ENCODE measurements around the gene ZNF304. TPM values are rescaled to one million over a fixed set of nuclear protein-coding genes. Genes with fewer than 3 reads are reported as not detected.

ZNF304 gene
- total RNA-seq, 3 donors from 2014 or later = 2.8 to 12.2 (median 4.2) TPM

Other genes with a start within 250 kb of the ZNF304 start
- not detected for gene USP29, start 231.3 kb upstream of the ZNF304 start, total RNA-seq
- not detected for gene ZIM3, start 206.1 kb upstream of the ZNF304 start, total RNA-seq
- not detected for gene DUXA, start 183.8 kb upstream of the ZNF304 start, total RNA-seq
- gene ZNF264, start 159.8 kb upstream of the ZNF304 start, total RNA-seq = 10 to 100 TPM; 20.7 to 36.4 (median 27.2) TPM
- gene AURKC, start 120.2 kb upstream of the ZNF304 start, total RNA-seq = 1 to 10 TPM in 1 of 3 donors, under 1 TPM in 2; 0.43 to 1.3 (median 0.98) TPM
- gene ZNF805, start 110.6 kb upstream of the ZNF304 start, total RNA-seq = 10 to 100 TPM in 2 of 3 donors, 1 to 10 TPM in 1; 7.3 to 18.6 (median 10.6) TPM
- 10 to 100 TPM; 25.7 to 55.8 (median 42.2) TPM for gene ZNF460, start 70.8 kb upstream of the ZNF304 start, total RNA-seq
- 1 to 10 TPM; 2.5 to 9.4 (median 3.6) TPM for gene ZNF543, start 30.8 kb upstream of the ZNF304 start, total RNA-seq
- 1 to 10 TPM; 3.4 to 8.3 (median 3.5) TPM for gene TRAPPC2B, start 12.3 kb downstream of the ZNF304 start, total RNA-seq
- gene ZNF547, start 12.3 kb downstream of the ZNF304 start, total RNA-seq = 1 to 10 TPM in 2 of 3 donors, under 1 TPM in 1; 0.64 to 4.2 (median 1.6) TPM
- 10 to 100 TPM in 2 of 3 donors, 1 to 10 TPM in 1; 8.3 to 23.2 (median 10.3) TPM for gene ZNF548, start 38.6 kb downstream of the ZNF304 start, total RNA-seq
- gene ZNF17, start 59.9 kb downstream of the ZNF304 start, total RNA-seq = 10 to 100 TPM in 2 of 3 donors, 1 to 10 TPM in 1; 8.3 to 13.4 (median 11.0) TPM
- 1 to 10 TPM; 4.7 to 8.7 (median 8.0) TPM for gene ZNF749, start 84.1 kb downstream of the ZNF304 start, total RNA-seq
- gene VN1R1, start 105.9 kb downstream of the ZNF304 start, total RNA-seq = 1 to 10 TPM in 1 of 3 donors, not detected in 2; 2.2 TPM
- 1 to 10 TPM; 2.9 to 10.0 (median 5.9) TPM for gene ZNF772, start 126.3 kb downstream of the ZNF304 start, total RNA-seq
- gene ZNF419, start 136.5 kb downstream of the ZNF304 start, total RNA-seq = 1 to 10 TPM; 3.9 to 8.4 (median 5.2) TPM
- gene ZNF773, start 148.7 kb downstream of the ZNF304 start, total RNA-seq = 1 to 10 TPM; 5.7 to 6.9 (median 6.9) TPM
- gene ZNF549, start 176.1 kb downstream of the ZNF304 start, total RNA-seq = 1 to 10 TPM; 2.3 to 6.3 (median 3.7) TPM
- 1 to 10 TPM; 3.0 to 7.0 (median 4.5) TPM for gene ZNF550, start 208.6 kb downstream of the ZNF304 start, total RNA-seq
- 1 to 10 TPM; 2.0 to 5.0 (median 2.9) TPM for gene ZNF416, start 227.6 kb downstream of the ZNF304 start, total RNA-seq
- 1 to 10 TPM; 1.2 to 6.2 (median 1.3) TPM for gene ZIK1, start 232.9 kb downstream of the ZNF304 start, total RNA-seq
- 1 to 10 TPM; 1.7 to 3.1 (median 2.3) TPM for gene ZNF530, start 248.6 kb downstream of the ZNF304 start, total RNA-seq

Measured in mucosa of descending colon (tissue), 3 donors.